ENCODE data around the gene CUEDC1.

Gene CUEDC1

GRCh38 chr17:57915985-57916757 lies 39.0 kb downstream of the CUEDC1 start:
- no peak for DNase-seq (ENCODE audit: low read depth)

- DNase-seq (ENCODE audit: low read depth) = no peak
Observed at GRCh38 chr17:57915544-57915943, 39.7 kb downstream of the CUEDC1 start.

GRCh38 chr17:57914273-57915142 lies 40.7 kb downstream of the CUEDC1 start:
- DNase-seq (ENCODE audit: low read depth) = no peak

GRCh38 chr17:57913575-57914272 lies 41.5 kb downstream of the CUEDC1 start:
- DNase-seq (ENCODE audit: low read depth) = no peak

DNA sequence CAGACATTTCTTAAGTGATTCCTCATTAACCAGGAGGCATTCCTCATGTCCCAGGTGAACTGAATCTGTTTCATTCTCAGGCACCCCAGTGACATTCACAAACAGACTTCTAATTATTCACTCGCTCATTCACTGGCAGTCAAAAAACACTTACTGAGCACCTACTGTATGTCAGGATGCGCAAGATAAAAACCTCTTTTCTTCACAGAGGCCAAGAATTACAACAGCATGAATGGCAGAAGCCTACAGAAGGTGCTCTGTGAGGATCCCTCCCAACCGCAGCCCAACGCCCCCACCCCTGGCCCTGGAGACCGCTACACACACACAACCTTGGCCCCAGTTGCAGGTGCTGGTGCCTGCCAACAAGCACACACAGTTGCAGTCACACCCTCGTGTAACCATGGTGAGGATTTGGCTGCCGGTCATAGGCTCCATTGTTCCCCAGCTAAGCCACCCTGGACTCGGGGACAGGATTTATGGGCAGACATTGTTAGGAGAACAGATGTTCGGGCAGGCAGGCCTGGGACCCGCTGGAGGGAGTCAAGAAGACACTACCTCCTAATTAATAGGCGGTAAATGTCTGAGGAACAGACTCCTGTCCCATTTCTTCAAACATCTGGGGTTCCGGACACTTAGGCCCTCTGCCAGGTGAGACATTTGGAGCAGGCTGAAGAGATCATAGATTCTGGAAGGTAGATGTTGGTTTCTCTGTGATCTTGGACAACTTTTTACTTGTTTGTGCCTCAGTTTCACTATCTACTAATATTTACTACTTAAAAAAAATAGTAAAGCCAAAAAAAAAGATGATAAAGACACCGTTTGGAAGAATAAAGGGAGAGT lies 43.2 kb downstream of the CUEDC1 start:
- no peak for DNase-seq (ENCODE audit: low read depth)

- DNase-seq (ENCODE audit: low read depth) = no peak
Observed at GRCh38 chr17:57910462-57911420, 44.5 kb downstream of the CUEDC1 start.

- DNase-seq (ENCODE audit: low read depth) = no peak
Observed at GRCh38 chr17:57909551-57909950, 45.7 kb downstream of the CUEDC1 start.

- DNase-seq (ENCODE audit: low read depth) = no peak
Observed at GRCh38 chr17:57908278-57908677, 46.9 kb downstream of the CUEDC1 start.

GRCh38 chr17:57906910-57907309 lies 48.3 kb downstream of the CUEDC1 start:
- DNase-seq (ENCODE audit: low read depth) = peak; percentile 21

DNA sequence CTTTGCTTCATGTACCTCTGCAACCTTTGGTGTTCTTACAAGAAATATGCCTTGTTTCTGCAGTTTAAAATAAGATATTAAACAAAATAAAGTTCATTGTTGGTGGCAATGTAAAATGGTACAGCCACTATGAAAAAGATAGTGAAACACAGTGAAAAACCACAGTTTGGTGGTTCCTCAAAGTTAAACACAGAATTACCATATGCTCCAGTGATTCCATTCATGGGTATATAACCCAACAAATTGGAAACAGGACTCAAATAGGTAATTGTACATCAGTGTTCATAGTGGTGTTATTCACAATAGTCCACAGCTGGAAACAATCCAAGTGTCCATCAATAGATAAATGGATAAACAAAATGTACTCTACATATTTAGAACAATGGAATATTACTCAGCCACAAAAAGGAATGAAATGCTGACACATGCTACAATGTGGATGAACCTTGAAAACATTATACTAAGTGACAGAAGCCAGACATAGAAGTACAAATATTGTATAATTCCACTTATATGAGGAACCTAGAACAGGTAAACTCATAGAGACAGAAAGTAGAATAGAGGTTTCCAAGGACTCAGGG lies 49.2 kb downstream of the CUEDC1 start:
- DNase-seq (ENCODE audit: low read depth) = no peak

DNA sequence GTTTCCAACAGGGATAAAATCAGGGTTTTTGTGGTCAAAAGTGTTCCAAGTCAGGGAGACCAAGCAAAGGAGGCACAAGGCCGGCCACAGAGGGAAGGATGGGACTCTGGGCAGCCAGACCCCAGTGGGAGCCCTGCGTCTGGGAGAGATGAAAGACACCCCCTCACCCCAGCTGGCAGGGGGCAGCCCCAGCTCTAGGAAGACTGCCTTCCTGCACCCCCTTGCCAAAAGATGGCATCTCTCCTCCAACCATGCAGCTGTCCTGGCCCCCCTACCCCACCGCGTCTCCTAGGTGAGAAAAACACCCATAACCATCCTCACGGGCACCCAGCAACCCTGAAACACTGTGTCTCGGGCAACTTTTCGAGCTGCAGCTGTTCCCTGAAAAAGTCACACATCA lies 51.3 kb downstream of the CUEDC1 start:
- no peak for DNase-seq (ENCODE audit: low read depth)

GRCh38 chr17:57902800-57903759 lies 52.1 kb downstream of the CUEDC1 start:
- peak; percentile 87 for DNase-seq (ENCODE audit: low read depth)

GRCh38 chr17:57902117-57902799 lies 53.0 kb downstream of the CUEDC1 start:
- no peak for DNase-seq (ENCODE audit: low read depth)

DNA sequence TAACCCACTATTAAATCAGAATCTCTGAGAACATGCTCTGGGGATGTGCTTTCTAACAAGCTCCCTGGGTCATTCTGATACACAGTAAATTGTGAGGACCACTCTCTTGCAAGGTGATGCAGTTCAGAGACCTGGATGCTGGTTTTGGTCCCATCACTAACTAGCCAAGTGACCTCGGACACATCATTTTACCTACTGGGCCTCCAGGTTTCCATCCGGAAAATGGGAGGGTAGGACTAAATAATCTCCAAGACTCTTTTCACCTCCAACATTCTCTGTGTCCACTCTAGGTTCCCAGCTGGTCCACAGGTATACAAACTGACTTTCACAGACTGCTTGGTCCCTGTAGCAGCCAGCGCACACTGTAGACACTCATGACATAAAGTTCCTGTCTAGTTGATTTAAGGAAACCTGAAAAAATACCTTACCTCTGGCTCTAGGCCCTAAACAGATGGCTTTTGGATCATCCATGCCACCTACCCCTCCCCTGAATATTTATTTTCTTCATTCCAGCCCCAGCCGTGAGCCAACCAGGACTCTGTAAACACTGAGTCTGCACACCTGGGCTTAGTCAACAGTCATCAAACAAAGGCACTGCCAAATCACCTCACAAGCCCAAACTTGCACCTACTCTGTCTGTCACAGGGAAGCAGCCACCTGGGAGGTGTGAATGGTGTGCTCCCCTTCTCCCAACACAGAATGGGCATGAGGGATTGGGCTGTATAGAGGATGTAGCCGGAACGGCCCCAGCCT lies 54.0 kb downstream of the CUEDC1 start:
- no peak for DNase-seq (ENCODE audit: low read depth)

- peak; percentile 44 for DNase-seq (ENCODE audit: low read depth)
Observed at GRCh38 chr17:57899822-57900221, 55.4 kb downstream of the CUEDC1 start.

GRCh38 chr17:57899391-57899790 lies 55.8 kb downstream of the CUEDC1 start:
- DNase-seq (ENCODE audit: low read depth) = no peak

- peak; percentile 89 for DNase-seq (ENCODE audit: low read depth)
Observed at GRCh38 chr17:57898487-57899311, 56.5 kb downstream of the CUEDC1 start.

All from EH (cell line).